ACC112 (cell line): ENCODE data around the gene SCNN1G.

Source experiments
- H2AFZ ChIP-seq: fragments of 200-600 bp; sonication (generic); one replicate; pipeline ENCODE4 v1.6.0; 2017; ENCODE audit warnings: antibody characterized with exemption, low read length; ENCODE audit not compliant: unreplicated experiment
- H3K27ac ChIP-seq: fragments of 200-600 bp; sonication (generic); 2 replicates; pipeline ENCODE4 v1.5.1; 2014; ENCODE audit warnings: low read depth, mild to moderate bottlenecking, antibody characterized with exemption, low read length, moderate library complexity
- H3K27me3 ChIP-seq: fragments of 200-600 bp; sonication (generic); 2 replicates; pipeline ENCODE4 v1.6.1; 2014; ENCODE audit warnings: mild to moderate bottlenecking, antibody characterized with exemption, low read length, moderate library complexity, mixed read lengths; ENCODE audit not compliant: insufficient read depth
- H3K36me3 ChIP-seq: fragments of 200-600 bp; sonication (generic); 2 replicates; pipeline ENCODE4 v1.6.1; 2016; ENCODE audit warnings: mild to moderate bottlenecking, antibody characterized with exemption, low read length, moderate library complexity, mixed read lengths; ENCODE audit not compliant: insufficient read depth
- H3K4me1 ChIP-seq: fragments of 200-600 bp; sonication (generic); one replicate; pipeline ENCODE4 v1.6.1; 2016; ENCODE audit warnings: low read length, mixed read lengths; ENCODE audit not compliant: insufficient read depth, unreplicated experiment, control insufficient read depth
- H3K4me3 ChIP-seq: fragments of 200-600 bp; sonication (generic); 2 replicates; pipeline ENCODE4 v1.5.1; 2014; ENCODE audit warnings: mild to moderate bottlenecking, low read depth, low read length
- H3K79me2 ChIP-seq: fragments of 200-600 bp; sonication (generic); one replicate; pipeline ENCODE4 v1.6.0; 2016; ENCODE audit warnings: low read length; ENCODE audit not compliant: control insufficient read depth, unreplicated experiment, insufficient read depth

The SCNN1G gene

DNA sequence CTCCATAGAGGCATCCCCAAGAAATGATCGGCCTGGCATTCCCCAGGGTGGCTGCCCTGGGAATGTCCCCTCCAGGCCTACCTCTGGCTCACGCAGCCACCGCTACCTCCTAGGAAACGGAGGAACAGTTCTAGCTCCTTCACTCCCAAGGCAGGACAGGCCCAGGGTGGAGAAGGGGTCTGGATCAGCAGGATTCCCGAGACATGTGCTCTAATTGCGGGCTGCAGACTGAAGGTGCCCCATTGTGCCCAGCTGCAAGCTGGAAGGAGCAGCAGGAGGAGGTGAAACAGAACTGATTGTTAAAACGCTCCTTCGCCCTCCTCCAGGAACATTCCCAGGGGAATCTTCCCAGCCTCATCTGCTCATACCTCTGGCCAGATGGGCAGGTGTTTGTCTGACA, 40.8 kb downstream of the SCNN1G start:
- no peak overlapping the region for H3K4me3 ChIP-seq
- H3K79me2 ChIP-seq, result no peaks in the 10 kb centered on the region
- H3K27ac ChIP-seq, result no peak overlapping the region
- H3K4me1 ChIP-seq, result no peaks in the 10 kb centered on the region
- H2AFZ ChIP-seq, result no peak overlapping the region
- no peaks in the 10 kb centered on the region for H3K36me3 ChIP-seq
- peaks cover 63% of the 10 kb centered on the region for H3K27me3 ChIP-seq

DNA sequence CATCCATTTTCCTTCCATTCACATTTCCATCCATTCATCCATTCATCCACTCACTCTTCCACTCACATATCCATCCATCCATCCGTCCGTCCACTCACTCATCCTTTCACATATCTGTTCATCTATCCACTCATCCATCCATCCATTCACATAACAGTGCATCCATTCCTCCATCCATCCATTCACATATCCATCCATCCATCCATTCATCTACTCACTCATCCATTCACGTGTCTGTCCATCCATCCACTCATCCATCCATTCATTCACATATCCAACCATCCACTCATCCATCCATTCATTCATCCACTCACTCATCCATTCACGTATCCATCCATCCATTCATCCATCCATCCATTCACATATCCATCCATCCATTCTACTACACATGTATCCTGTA, 42.6 kb downstream of the SCNN1G start:
- no peaks in the 10 kb centered on the region for H3K4me1 ChIP-seq
- H3K27ac ChIP-seq, result no peak overlapping the region
- no peaks in the 10 kb centered on the region for H3K36me3 ChIP-seq
- H2AFZ ChIP-seq, result no peak overlapping the region
- peaks cover 54% of the 10 kb centered on the region for H3K27me3 ChIP-seq
- H3K4me3 ChIP-seq, result no peak overlapping the region
- H3K79me2 ChIP-seq, result no peaks in the 10 kb centered on the region

DNA sequence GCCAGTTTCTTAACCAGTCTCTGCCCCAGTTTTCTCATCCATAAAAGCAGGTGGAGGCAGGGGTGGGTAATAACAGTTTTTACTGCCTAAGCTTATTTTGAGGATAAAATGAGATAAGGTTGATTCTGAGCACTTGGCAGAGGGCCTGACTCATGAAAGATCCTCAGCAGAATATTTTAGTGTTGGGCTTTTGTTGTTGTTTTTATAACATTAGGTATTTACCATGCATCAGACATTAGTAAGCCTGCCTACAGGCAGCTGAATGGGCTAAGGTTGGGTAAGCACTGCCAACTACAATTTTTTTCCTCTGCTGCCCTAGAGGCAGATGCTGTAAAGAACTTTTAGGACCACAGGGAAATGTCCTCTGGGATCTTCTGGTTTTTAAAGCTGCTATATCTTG, 43.1 kb downstream of the SCNN1G start:
- Histone ChIP-seq H2AFZ (no peak overlapping the region), H3K27me3 (peaks cover 54% of the 10 kb centered on the region), H3K4me1 (no peaks in the 10 kb centered on the region), H3K4me3 (no peak overlapping the region), H3K36me3 (no peaks in the 10 kb centered on the region), H3K27ac (no peak overlapping the region), H3K79me2 (no peaks in the 10 kb centered on the region)

DNA sequence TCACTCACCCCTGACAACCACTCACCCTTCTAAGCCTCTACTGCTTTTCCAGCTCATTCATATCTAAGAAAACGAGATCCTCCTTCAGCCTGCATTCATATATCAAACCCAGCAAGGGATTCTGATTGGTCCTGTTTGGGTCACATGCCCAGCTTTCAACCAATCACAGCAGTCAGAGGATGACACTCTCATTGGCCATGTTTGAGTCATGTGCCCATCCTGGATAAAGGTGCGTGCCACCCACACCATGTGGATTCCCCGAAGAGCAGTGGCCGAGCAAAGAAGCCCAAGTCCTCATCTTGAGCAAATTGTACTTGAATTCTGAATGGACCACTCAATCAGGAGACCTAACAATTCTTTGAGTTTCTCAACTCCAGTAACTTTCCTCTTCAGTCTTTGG, 45.0 kb downstream of the SCNN1G start:
- peaks cover 56% of the 10 kb centered on the region for H3K27me3 ChIP-seq
- no peak overlapping the region for H3K4me3 ChIP-seq
- no peaks in the 10 kb centered on the region for H3K36me3 ChIP-seq
- H2AFZ ChIP-seq, result no peak overlapping the region
- no peak overlapping the region for H3K27ac ChIP-seq
- H3K4me1 ChIP-seq, result no peaks in the 10 kb centered on the region
- H3K79me2 ChIP-seq, result no peaks in the 10 kb centered on the region

DNA sequence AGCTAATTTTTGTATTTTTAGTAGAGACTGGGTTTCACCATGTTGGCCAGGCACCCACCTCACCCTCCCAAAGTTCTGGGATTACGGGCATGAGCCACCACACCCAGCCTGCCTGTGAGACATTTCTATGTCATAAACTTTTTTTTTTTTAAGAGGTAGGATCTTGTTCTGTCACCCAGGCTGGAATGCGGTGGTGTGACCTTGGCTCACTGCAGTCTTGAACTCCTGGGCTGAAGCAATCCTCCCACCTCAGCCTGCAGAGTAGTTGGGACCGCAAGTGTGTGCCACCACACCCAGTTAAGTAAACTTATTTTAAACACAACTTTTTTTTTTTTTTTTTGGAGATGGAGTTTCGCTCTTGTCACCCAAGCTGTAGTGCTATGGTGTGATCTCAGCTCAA, 47.2 kb downstream of the SCNN1G start:
- no peak overlapping the region for H2AFZ ChIP-seq
- H3K27me3 ChIP-seq, result peaks cover 56% of the 10 kb centered on the region
- H3K79me2 ChIP-seq, result no peaks in the 10 kb centered on the region
- H3K4me3 ChIP-seq, result no peak overlapping the region
- no peak overlapping the region for H3K27ac ChIP-seq
- H3K4me1 ChIP-seq, result no peaks in the 10 kb centered on the region
- H3K36me3 ChIP-seq, result no peaks in the 10 kb centered on the region

DNA sequence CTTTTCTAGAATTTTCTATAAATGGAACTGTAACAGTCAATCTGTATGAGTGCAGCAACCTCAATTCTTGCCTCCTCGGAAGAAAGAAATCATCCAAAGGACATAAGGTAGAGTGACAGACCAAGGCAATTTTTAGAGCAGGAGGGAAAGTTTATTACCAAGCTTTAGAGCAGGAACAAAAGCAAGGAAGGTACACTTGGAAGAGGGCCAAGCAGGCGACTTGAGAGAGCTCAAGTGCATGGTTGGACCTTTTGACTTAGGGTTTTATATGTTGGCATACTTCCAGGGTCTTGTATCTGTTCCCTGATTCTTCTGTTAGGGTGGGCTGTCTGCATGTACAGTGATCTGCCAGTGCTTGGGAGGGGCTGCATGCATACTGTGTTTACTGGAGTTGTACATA, 50.3 kb downstream of the SCNN1G start:
- no peaks in the 10 kb centered on the region for H3K4me1 ChIP-seq
- no peak overlapping the region for H3K4me3 ChIP-seq
- peaks cover 56% of the 10 kb centered on the region for H3K27me3 ChIP-seq
- no peaks in the 10 kb centered on the region for H3K36me3 ChIP-seq
- H2AFZ ChIP-seq, result no peak overlapping the region
- no peak overlapping the region for H3K27ac ChIP-seq
- no peaks in the 10 kb centered on the region for H3K79me2 ChIP-seq

DNA sequence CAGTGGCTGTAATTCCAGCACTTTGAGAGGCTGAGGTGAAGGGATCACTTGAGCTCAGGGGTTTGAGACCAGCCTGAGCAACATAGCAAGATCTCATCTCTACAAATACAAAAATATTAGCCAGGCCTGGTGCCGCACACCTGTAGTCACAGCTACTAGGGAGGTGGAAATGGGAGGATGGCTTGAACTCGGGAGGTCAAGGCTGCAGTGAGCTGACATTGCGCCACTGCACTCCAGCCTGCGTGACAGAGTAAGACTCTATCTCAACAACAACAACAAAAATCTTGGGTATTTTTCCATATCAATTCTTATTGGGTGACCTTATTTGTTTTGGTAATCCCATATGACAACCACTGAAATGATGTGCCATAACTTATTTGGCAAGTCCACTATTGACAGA, 52.6 kb downstream of the SCNN1G start:
- H3K36me3 ChIP-seq, result no peaks in the 10 kb centered on the region
- no peaks in the 10 kb centered on the region for H3K79me2 ChIP-seq
- no peak overlapping the region for H3K4me3 ChIP-seq
- H2AFZ ChIP-seq, result no peak overlapping the region
- no peak overlapping the region for H3K27ac ChIP-seq
- H3K4me1 ChIP-seq, result no peaks in the 10 kb centered on the region
- H3K27me3 ChIP-seq, result peaks cover 58% of the 10 kb centered on the region

DNA sequence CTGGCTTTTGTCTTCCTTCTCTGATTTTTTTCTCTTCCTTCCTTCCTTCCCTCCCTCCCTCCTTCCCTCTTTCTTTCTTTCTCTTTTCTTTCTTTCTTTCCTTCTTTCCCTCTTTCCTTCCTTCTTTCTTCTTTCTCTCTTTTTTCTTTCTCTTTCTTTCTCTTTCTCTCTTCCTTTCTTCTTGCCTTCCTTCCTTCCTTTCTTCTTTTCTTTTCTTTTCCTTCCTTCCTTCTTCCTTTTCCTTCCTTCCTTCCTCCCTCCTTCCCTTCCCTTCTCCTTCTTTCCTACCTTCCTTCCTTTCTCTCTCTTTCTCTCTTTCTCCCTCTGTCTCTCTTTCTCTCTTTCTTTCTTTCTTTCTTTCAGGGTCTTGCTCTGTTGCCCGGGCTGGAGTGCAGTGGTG, 54.4 kb downstream of the SCNN1G start:
- Histone ChIP-seq H3K4me1 (no peaks in the 10 kb centered on the region), H3K27ac (no peak overlapping the region), H3K27me3 (peaks cover 57% of the 10 kb centered on the region), H3K79me2 (no peaks in the 10 kb centered on the region), H3K4me3 (no peak overlapping the region), H2AFZ (no peak overlapping the region), H3K36me3 (no peaks in the 10 kb centered on the region)

DNA sequence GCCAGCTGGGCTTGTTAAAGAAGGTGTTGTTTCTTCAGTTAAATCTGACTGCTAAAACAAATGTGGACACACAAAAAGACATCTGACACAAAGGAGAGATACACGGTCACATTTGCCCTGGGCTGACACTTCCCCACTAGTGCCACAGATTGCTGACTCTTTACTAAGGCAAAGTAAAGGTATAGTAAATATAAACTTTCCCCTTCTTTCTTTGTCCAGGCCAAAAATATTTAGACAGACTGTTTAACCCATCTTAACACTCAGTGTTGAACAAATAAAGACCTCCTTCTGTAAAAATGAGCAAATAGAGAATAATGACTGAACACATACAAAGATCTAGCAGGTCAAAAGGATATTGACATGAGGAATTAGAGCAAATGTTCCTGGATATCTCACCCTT, 58.4 kb downstream of the SCNN1G start:
- H3K79me2 ChIP-seq, result no peaks in the 10 kb centered on the region
- H3K27ac ChIP-seq, result no peak overlapping the region
- H3K27me3 ChIP-seq, result peaks cover 50% of the 10 kb centered on the region
- no peak overlapping the region for H2AFZ ChIP-seq
- no peaks in the 10 kb centered on the region for H3K4me1 ChIP-seq
- H3K4me3 ChIP-seq, result no peak overlapping the region
- no peaks in the 10 kb centered on the region for H3K36me3 ChIP-seq

DNA sequence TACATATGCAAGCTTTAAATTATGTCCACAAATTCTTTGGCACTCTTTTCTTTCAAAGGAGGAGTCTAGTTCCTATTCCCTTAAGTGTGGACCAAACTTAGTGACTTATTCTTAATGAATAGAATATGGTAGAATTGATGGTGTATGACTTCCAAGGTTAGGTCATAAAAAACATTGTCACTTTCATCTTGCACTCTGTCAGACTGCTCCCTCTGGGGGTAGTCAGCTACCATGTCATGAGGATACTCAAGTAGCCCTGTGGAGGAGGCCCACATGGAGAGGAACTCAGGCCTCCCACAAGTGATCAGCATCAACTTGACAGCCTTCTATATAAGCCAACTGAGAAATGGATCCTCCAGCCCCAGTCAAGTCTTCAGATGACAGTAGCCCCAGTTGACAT, 61.6 kb downstream of the SCNN1G start:
- H3K27ac ChIP-seq, result no peak overlapping the region
- H3K79me2 ChIP-seq, result no peaks in the 10 kb centered on the region
- H3K36me3 ChIP-seq, result no peaks in the 10 kb centered on the region
- peaks cover 50% of the 10 kb centered on the region for H3K27me3 ChIP-seq
- no peak overlapping the region for H3K4me3 ChIP-seq
- H2AFZ ChIP-seq, result no peak overlapping the region
- no peaks in the 10 kb centered on the region for H3K4me1 ChIP-seq

DNA sequence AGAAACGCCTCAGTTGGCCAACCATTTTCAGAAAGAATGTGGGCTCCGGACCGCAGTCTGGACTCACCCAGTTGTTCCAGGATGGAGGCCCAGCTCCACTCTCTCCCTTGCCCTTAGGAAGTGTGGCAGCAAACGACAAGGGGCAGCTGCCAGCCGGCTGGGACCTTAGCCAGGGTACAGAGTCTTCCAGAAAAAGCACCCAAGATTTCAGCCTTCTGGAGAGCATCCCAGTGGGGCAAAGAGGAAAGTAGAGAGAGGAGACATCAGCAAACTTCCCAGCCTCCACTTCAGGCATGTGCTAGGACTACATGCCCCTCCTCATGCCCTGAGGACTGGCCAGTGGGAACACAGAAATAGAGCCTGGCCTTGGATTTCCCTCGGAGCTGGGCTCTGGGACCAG, 62.7 kb downstream of the SCNN1G start:
- H3K79me2 ChIP-seq, result no peaks in the 10 kb centered on the region
- no peak overlapping the region for H2AFZ ChIP-seq

More for the DNA sequence above, 62.7 kb downstream of the SCNN1G start:
- H3K4me3 ChIP-seq, result no peak overlapping the region
- no peak overlapping the region for H3K27ac ChIP-seq
- no peaks in the 10 kb centered on the region for H3K4me1 ChIP-seq
- no peaks in the 10 kb centered on the region for H3K36me3 ChIP-seq
- H3K27me3 ChIP-seq, result peaks cover 52% of the 10 kb centered on the region
